ENCODE data around the gene ANKS6.

The ANKS6 gene

GRCh38 chr9:98775831-98776441 is 20.4 kb downstream of the ANKS6 start:
- H3K4me3 ChIP-seq (ENCODE audit: low read depth, low read length) = no peak overlapping the region
- H3K9ac ChIP-seq (ENCODE audit: low read depth, low read length) = no peak overlapping the region
- peaks cover 29% of the 10 kb centered on the region for H3K36me3 ChIP-seq (ENCODE audit: control insufficient read depth, insufficient read depth, low read length)
- H3K4me1 ChIP-seq (ENCODE audit: control insufficient read depth, insufficient read depth, low read length) = no peaks in the 10 kb centered on the region
- no peaks in the 10 kb centered on the region for H3K9me3 ChIP-seq (ENCODE audit: control insufficient read depth, insufficient read depth, low read length)
- H3K27me3 ChIP-seq (ENCODE audit: control insufficient read depth, insufficient read depth, low read length) = no peaks in the 10 kb centered on the region

GRCh38 chr9:98774746-98775145 is 21.6 kb downstream of the ANKS6 start:
- Histone ChIP-seq H3K36me3 (ENCODE audit: control insufficient read depth, insufficient read depth, low read length) (peaks cover 30% of the 10 kb centered on the region), H3K27me3 (ENCODE audit: control insufficient read depth, insufficient read depth, low read length) (no peaks in the 10 kb centered on the region), H3K9ac (ENCODE audit: low read depth, low read length) (no peak overlapping the region), H3K4me1 (ENCODE audit: control insufficient read depth, insufficient read depth, low read length) (no peaks in the 10 kb centered on the region), H3K9me3 (ENCODE audit: control insufficient read depth, insufficient read depth, low read length) (no peaks in the 10 kb centered on the region), H3K4me3 (ENCODE audit: low read depth, low read length) (no peak overlapping the region)

- Histone ChIP-seq H3K9ac (ENCODE audit: low read depth, low read length) (no peak overlapping the region), H3K36me3 (ENCODE audit: control insufficient read depth, insufficient read depth, low read length) (peaks cover 30% of the 10 kb centered on the region), H3K4me1 (ENCODE audit: control insufficient read depth, insufficient read depth, low read length) (no peaks in the 10 kb centered on the region), H3K9me3 (ENCODE audit: control insufficient read depth, insufficient read depth, low read length) (no peaks in the 10 kb centered on the region), H3K27me3 (ENCODE audit: control insufficient read depth, insufficient read depth, low read length) (no peaks in the 10 kb centered on the region), H3K4me3 (ENCODE audit: low read depth, low read length) (no peak overlapping the region)
Measured at GRCh38 chr9:98773721-98774120, 22.6 kb downstream of the ANKS6 start.

- Histone ChIP-seq H3K27me3 (ENCODE audit: control insufficient read depth, insufficient read depth, low read length) (no peaks in the 10 kb centered on the region), H3K9ac (ENCODE audit: low read depth, low read length) (no peak overlapping the region), H3K4me1 (ENCODE audit: control insufficient read depth, insufficient read depth, low read length) (no peaks in the 10 kb centered on the region), H3K9me3 (ENCODE audit: control insufficient read depth, insufficient read depth, low read length) (no peaks in the 10 kb centered on the region), H3K4me3 (ENCODE audit: low read depth, low read length) (no peak overlapping the region), H3K36me3 (ENCODE audit: control insufficient read depth, insufficient read depth, low read length) (peaks cover 36% of the 10 kb centered on the region)
Measured at GRCh38 chr9:98772364-98773155, 23.8 kb downstream of the ANKS6 start.

GRCh38 chr9:98771209-98771874 is 25.0 kb downstream of the ANKS6 start:
- Histone ChIP-seq H3K4me1 (ENCODE audit: control insufficient read depth, insufficient read depth, low read length) (no peaks in the 10 kb centered on the region), H3K9ac (ENCODE audit: low read depth, low read length) (no peak overlapping the region), H3K9me3 (ENCODE audit: control insufficient read depth, insufficient read depth, low read length) (no peaks in the 10 kb centered on the region), H3K27me3 (ENCODE audit: control insufficient read depth, insufficient read depth, low read length) (no peaks in the 10 kb centered on the region), H3K36me3 (ENCODE audit: control insufficient read depth, insufficient read depth, low read length) (peaks cover 39% of the 10 kb centered on the region), H3K4me3 (ENCODE audit: low read depth, low read length) (no peak overlapping the region)

- Histone ChIP-seq H3K36me3 (ENCODE audit: control insufficient read depth, insufficient read depth, low read length) (peaks cover 39% of the 10 kb centered on the region), H3K9ac (ENCODE audit: low read depth, low read length) (no peak overlapping the region), H3K27me3 (ENCODE audit: control insufficient read depth, insufficient read depth, low read length) (no peaks in the 10 kb centered on the region), H3K9me3 (ENCODE audit: control insufficient read depth, insufficient read depth, low read length) (no peaks in the 10 kb centered on the region), H3K4me1 (ENCODE audit: control insufficient read depth, insufficient read depth, low read length) (no peaks in the 10 kb centered on the region), H3K4me3 (ENCODE audit: low read depth, low read length) (no peak overlapping the region)
Measured at GRCh38 chr9:98770717-98771116, 25.6 kb downstream of the ANKS6 start.

GRCh38 chr9:98768344-98768743 is 28.0 kb downstream of the ANKS6 start:
- Histone ChIP-seq H3K4me1 (ENCODE audit: control insufficient read depth, insufficient read depth, low read length) (no peaks in the 10 kb centered on the region), H3K4me3 (ENCODE audit: low read depth, low read length) (no peak overlapping the region), H3K9me3 (ENCODE audit: control insufficient read depth, insufficient read depth, low read length) (no peaks in the 10 kb centered on the region), H3K36me3 (ENCODE audit: control insufficient read depth, insufficient read depth, low read length) (peaks cover 29% of the 10 kb centered on the region), H3K9ac (ENCODE audit: low read depth, low read length) (no peak overlapping the region), H3K27me3 (ENCODE audit: control insufficient read depth, insufficient read depth, low read length) (no peaks in the 10 kb centered on the region)

- Histone ChIP-seq H3K9ac (ENCODE audit: low read depth, low read length) (no peak overlapping the region), H3K4me3 (ENCODE audit: low read depth, low read length) (no peak overlapping the region), H3K9me3 (ENCODE audit: control insufficient read depth, insufficient read depth, low read length) (no peaks in the 10 kb centered on the region), H3K4me1 (ENCODE audit: control insufficient read depth, insufficient read depth, low read length) (no peaks in the 10 kb centered on the region), H3K36me3 (ENCODE audit: control insufficient read depth, insufficient read depth, low read length) (peaks cover 25% of the 10 kb centered on the region), H3K27me3 (ENCODE audit: control insufficient read depth, insufficient read depth, low read length) (no peaks in the 10 kb centered on the region)
Measured at GRCh38 chr9:98767915-98768314, 28.4 kb downstream of the ANKS6 start.

GRCh38 chr9:98767196-98767595 is 29.2 kb downstream of the ANKS6 start:
- no peak overlapping the region for H3K4me3 ChIP-seq (ENCODE audit: low read depth, low read length)
- H3K9ac ChIP-seq (ENCODE audit: low read depth, low read length) = no peak overlapping the region
- no peaks in the 10 kb centered on the region for H3K9me3 ChIP-seq (ENCODE audit: control insufficient read depth, insufficient read depth, low read length)
- peaks cover 21% of the 10 kb centered on the region for H3K36me3 ChIP-seq (ENCODE audit: control insufficient read depth, insufficient read depth, low read length)
- H3K4me1 ChIP-seq (ENCODE audit: control insufficient read depth, insufficient read depth, low read length) = no peaks in the 10 kb centered on the region
- no peaks in the 10 kb centered on the region for H3K27me3 ChIP-seq (ENCODE audit: control insufficient read depth, insufficient read depth, low read length)

- no peaks in the 10 kb centered on the region for H3K27me3 ChIP-seq (ENCODE audit: control insufficient read depth, insufficient read depth, low read length)
- H3K4me3 ChIP-seq (ENCODE audit: low read depth, low read length) = no peak overlapping the region
- no peak overlapping the region for H3K9ac ChIP-seq (ENCODE audit: low read depth, low read length)
- H3K4me1 ChIP-seq (ENCODE audit: control insufficient read depth, insufficient read depth, low read length) = no peaks in the 10 kb centered on the region
- H3K36me3 ChIP-seq (ENCODE audit: control insufficient read depth, insufficient read depth, low read length) = peaks cover 16% of the 10 kb centered on the region
- H3K9me3 ChIP-seq (ENCODE audit: control insufficient read depth, insufficient read depth, low read length) = no peaks in the 10 kb centered on the region
Measured at GRCh38 chr9:98766586-98766985, 29.8 kb downstream of the ANKS6 start.

- peaks cover 9% of the 10 kb centered on the region for H3K36me3 ChIP-seq (ENCODE audit: control insufficient read depth, insufficient read depth, low read length)
- H3K4me1 ChIP-seq (ENCODE audit: control insufficient read depth, insufficient read depth, low read length) = no peaks in the 10 kb centered on the region
- no peak overlapping the region for H3K4me3 ChIP-seq (ENCODE audit: low read depth, low read length)
- H3K27me3 ChIP-seq (ENCODE audit: control insufficient read depth, insufficient read depth, low read length) = no peaks in the 10 kb centered on the region
- no peak overlapping the region for H3K9ac ChIP-seq (ENCODE audit: low read depth, low read length)
- H3K9me3 ChIP-seq (ENCODE audit: control insufficient read depth, insufficient read depth, low read length) = no peaks in the 10 kb centered on the region
Measured at GRCh38 chr9:98765256-98765655, 31.1 kb downstream of the ANKS6 start.
